A673 (cell line): ENCODE results near the gene PRKCH. TPM values are rescaled to one million over a fixed set of nuclear protein-coding genes. Genes with fewer than 3 reads are reported as not detected.

Source experiments
- BruUV-seq: library from RNA; stranded (reverse); fragments of 400-500 nt; replicated peaks from 2 replicates; lab custom pipeline; 2021; lab: Mats Ljungman, UMichigan
- CTCF ChIA-PET: fragments of 300-600 bp; sonication (Branson Sonifier 250); formaldehyde crosslinking; loops from one replicate; lab custom pipeline; 2022; ENCODE audit warnings: antibody characterized with exemption; lab: Charles Lee
- POLR2A ChIA-PET: fragments of 300-600 bp; sonication (Branson Sonifier 250); formaldehyde crosslinking; loops from one replicate; lab custom pipeline; 2022; ENCODE audit warnings: antibody characterized with exemption; ENCODE audit not compliant: low non-redundant PET; lab: Charles Lee
- DNase-seq: peaks from one replicate; pipeline ENCODE4 v3.0.0-alpha.2; 2015; ENCODE audit warnings: low spot score
- H3K27ac ChIP-seq: fragments of 200-600 bp; sonication (generic); 2 replicates; pipeline ENCODE4 v1.5.1; 2016; ENCODE audit warnings: mixed run types, low read depth, mild to moderate bottlenecking, mixed read lengths, antibody characterized with exemption, low read length; ENCODE audit not compliant: poor library complexity, severe bottlenecking
- H3K27me3 ChIP-seq: fragments of 200-600 bp; sonication (generic); replicated peaks from 2 replicates; pipeline ENCODE4 v1.6.1; 2017; ENCODE audit warnings: mixed run types, low read depth, mild to moderate bottlenecking, mixed read lengths, antibody characterized with exemption, low read length; ENCODE audit not compliant: insufficient read depth, poor library complexity
- H3K36me3 ChIP-seq: fragments of 200-600 bp; sonication (generic); 2 replicates; pipeline ENCODE4 v1.6.1; 2016; ENCODE audit warnings: mixed run types, mild to moderate bottlenecking, mixed read lengths, antibody characterized with exemption, low read length; ENCODE audit not compliant: insufficient read depth, poor library complexity, severe bottlenecking
- H3K4me1 ChIP-seq: fragments of 200-600 bp; sonication (generic); 2 replicates; pipeline ENCODE4 v1.6.1; 2017; ENCODE audit warnings: mixed run types, mild to moderate bottlenecking, mixed read lengths, antibody characterized with exemption, low read length; ENCODE audit not compliant: insufficient read depth, poor library complexity, severe bottlenecking
- H3K4me3 ChIP-seq: fragments of 200-600 bp; sonication (generic); 2 replicates; pipeline ENCODE4 v1.5.1; 2016; ENCODE audit warnings: low read depth, mixed run types, mild to moderate bottlenecking, mixed read lengths, low read length; ENCODE audit not compliant: poor library complexity, severe bottlenecking
- H3K9me3 ChIP-seq: fragments of 200-600 bp; sonication (generic); 2 replicates; pipeline ENCODE4 v1.6.1; 2016; ENCODE audit warnings: mixed run types, low read depth, mild to moderate bottlenecking, mixed read lengths, antibody characterized with exemption, low read length; ENCODE audit not compliant: poor library complexity, severe bottlenecking
- CTCF ChIP-seq: fragments of 300-800, 200-600 bp; sonication (generic); conservative IDR thresholded peaks from 2 replicates; pipeline ENCODE4 v1.5.1; 2017; ENCODE audit warnings: low read depth, mild to moderate bottlenecking, antibody characterized with exemption, low read length, moderate library complexity, mixed read lengths
- EZH2 ChIP-seq: fragments of 200-600 bp; sonication (generic); IDR thresholded peaks from 2 replicates; pipeline ENCODE4 v1.6.1; 2017; ENCODE audit warnings: borderline replicate concordance, low read depth, mild to moderate bottlenecking, mixed read lengths, antibody characterized with exemption, low read length; ENCODE audit not compliant: poor library complexity, severe bottlenecking
- intact Hi-C: fragments of 100-400 bp; cut with micrococcal nuclease; formaldehyde crosslinking; loops from one replicate; pipeline ENCODE4 v1.10.0; 2022; ENCODE audit not compliant: unreplicated experiment
- total RNA-seq: library from RNA; stranded (reverse); gene quantifications from 2 replicates; pipeline ENCODE4 v1.2.3, GENCODE V29; 2021

PRKCH gene
- total RNA-seq, 1 experiment from 2014 or later, result 1.8 TPM

- BruUV-seq, result no TSS peak
- TF ChIP-seq EZH2, result no peak
- TF ChIP-seq CTCF, result no peak
- Histone ChIP-seq H3K4me3 (no peak overlapping the region), H3K27ac (no peak overlapping the region), H3K27me3 (no peaks in the 10 kb centered on the region), H3K9me3 (no peaks in the 10 kb centered on the region), H3K36me3 (no peaks in the 10 kb centered on the region), H3K4me1 (peaks cover 6% of the 10 kb centered on the region)
- intact Hi-C loops, result no loop called here
- CTCF ChIA-PET, result no interaction called here
- DNase-seq, result no peak
- POLR2A ChIA-PET, result no interaction called here
These were observed 8.2 kb downstream of the PRKCH start for GRCh38 chr14:61329478-61330051.

GRCh38 chr14:61330511-61330910 lies 9.1 kb downstream of the PRKCH start:
- no peak for DNase-seq
- Histone ChIP-seq H3K27ac (no peak overlapping the region), H3K4me3 (no peak overlapping the region), H3K27me3 (no peaks in the 10 kb centered on the region), H3K4me1 (peaks cover 6% of the 10 kb centered on the region), H3K36me3 (no peaks in the 10 kb centered on the region), H3K9me3 (no peaks in the 10 kb centered on the region)
- CTCF ChIA-PET, result no interaction called here
- POLR2A ChIA-PET, result no interaction called here
- TF ChIP-seq EZH2 (no peak), CTCF (no peak)
- no TSS peak for BruUV-seq
- intact Hi-C loops, result no loop called here

- no TSS peak for BruUV-seq
- ChIA-PET CTCF (no interaction called here), POLR2A (no interaction called here)
- Histone ChIP-seq H3K27ac (no peak overlapping the region), H3K27me3 (no peaks in the 10 kb centered on the region), H3K9me3 (no peaks in the 10 kb centered on the region), H3K36me3 (no peaks in the 10 kb centered on the region), H3K4me3 (no peak overlapping the region), H3K4me1 (peaks cover 6% of the 10 kb centered on the region)
- TF ChIP-seq EZH2 (no peak), CTCF (no peak)
- intact Hi-C loops, result no loop called here
- DNase-seq, result peak; percentile 77
These were observed 10.7 kb downstream of the PRKCH start for GRCh38 chr14:61331992-61332657.
